Liver (tissue), 9 donors: ENCODE results near the gene WDR19. TPM values are rescaled to one million over a fixed set of nuclear protein-coding genes. Genes with fewer than 3 reads are reported as not detected.
"Not testable (repeated sequence)": the region's sequence is repeated elsewhere in the genome, so short reads cannot be mapped to it uniquely, and the experiment has no call there.

Source experiments
- DNase-seq: peaks from one replicate; pipeline ENCODE4 v3.0.0-alpha.2; 2017; ENCODE audit warnings: low spot score
- H3K27ac ChIP-seq, 2 donors: one replicate each; pipeline ENCODE4 v1.7.0; 2013; ENCODE audit warnings: inconsistent platforms in 2 of 2, low read length in 2 of 2, control low read depth in 1 of 2, low read depth in 1 of 2, mild to moderate bottlenecking in 1 of 2
- H3K27me3 ChIP-seq, 4 donors: one replicate each; pipeline versions ENCODE4 v1.6.1 to v1.7.0; 2013; ENCODE audit warnings: low read length in 3 of 4, inconsistent platforms in 1 of 4, mild to moderate bottlenecking in 1 of 4, moderate library complexity in 1 of 4; ENCODE audit not compliant: control insufficient read depth in 4 of 4, insufficient read depth in 4 of 4
- H3K36me3 ChIP-seq, 4 donors: one replicate each; pipeline versions ENCODE4 v1.6.1 to v1.7.0; 2013; ENCODE audit warnings: low read length in 3 of 4, mild to moderate bottlenecking in 3 of 4, low read depth in 1 of 4, moderate library complexity in 1 of 4; ENCODE audit not compliant: control insufficient read depth in 4 of 4, insufficient read depth in 3 of 4
- H3K4me1 ChIP-seq, 4 donors: one replicate each; pipeline versions ENCODE4 v1.6.1 to v1.7.0; 2013; ENCODE audit warnings: low read length in 3 of 4, mild to moderate bottlenecking in 3 of 4, moderate library complexity in 1 of 4; ENCODE audit not compliant: control insufficient read depth in 4 of 4, insufficient read depth in 4 of 4
- H3K4me3 ChIP-seq, 3 donors: one replicate each; pipeline versions ENCODE4 v1.6.1 to v1.7.0; 2013; ENCODE audit warnings: low read length in 3 of 3, control low read depth in 1 of 3, low read depth in 1 of 3, mild to moderate bottlenecking in 1 of 3
- H3K9ac ChIP-seq, 2 donors: one replicate each; pipeline ENCODE4 v1.7.0; 2013; ENCODE audit warnings: low read length in 2 of 2, mild to moderate bottlenecking in 2 of 2, moderate library complexity in 2 of 2, control low read depth in 1 of 2, low read depth in 1 of 2
- H3K9me3 ChIP-seq, 4 donors: one replicate each; pipeline versions ENCODE4 v1.6.1 to v1.7.0; 2013; ENCODE audit warnings: low read length in 3 of 4; ENCODE audit not compliant: control insufficient read depth in 4 of 4
- ATF3 ChIP-seq: IDR thresholded peaks from 2 replicates; pipeline ENCODE4 v1.6.1; 2016; ENCODE audit warnings: antibody characterized with exemption
- CTCF ChIP-seq: fragments of 150-350 bp; IDR thresholded peaks from 2 replicates; pipeline ENCODE4 v1.5.1; 2017; ENCODE audit warnings: improper control_type of control experiment, low read depth, low read length; ENCODE audit not compliant: missing input control
- EGR1 ChIP-seq, 2 donors: IDR thresholded peaks; 2 replicates each; pipeline ENCODE4 v1.6.1; 2016 to 2018; ENCODE audit warnings: antibody characterized with exemption in 2 of 2, low read depth in 2 of 2
- FOXA1 ChIP-seq: IDR thresholded peaks from 2 replicates; pipeline ENCODE4 v1.6.1; 2016; ENCODE audit warnings: antibody characterized with exemption
- FOXA2 ChIP-seq: IDR thresholded peaks from 2 replicates; pipeline ENCODE4 v1.6.1; 2016; ENCODE audit warnings: antibody characterized with exemption
- GABPA ChIP-seq, 2 donors: IDR thresholded peaks in 1 of 2; conservative IDR thresholded peaks in 1 of 2; 2 replicates each; pipeline ENCODE4 v1.6.1; 2016; ENCODE audit warnings: antibody characterized with exemption in 2 of 2, mild to moderate bottlenecking in 1 of 2, moderate library complexity in 1 of 2
- HNF4A ChIP-seq, 2 donors: conservative IDR thresholded peaks; 2 replicates each; pipeline ENCODE4 v1.6.1; 2016; ENCODE audit warnings: antibody characterized with exemption in 2 of 2, mild to moderate bottlenecking in 2 of 2
- HNF4G ChIP-seq: IDR thresholded peaks from 2 replicates; pipeline ENCODE4 v1.6.1; 2016; ENCODE audit warnings: antibody characterized with exemption
- JUND ChIP-seq, 2 donors: IDR thresholded peaks; 2 replicates each; pipeline ENCODE4 v1.6.1; 2016; ENCODE audit warnings: antibody characterized with exemption in 2 of 2
- MAX ChIP-seq: IDR thresholded peaks from 2 replicates; pipeline ENCODE4 v1.6.1; 2016; ENCODE audit warnings: antibody characterized with exemption
- NR2F2 ChIP-seq: IDR thresholded peaks from 2 replicates; pipeline ENCODE4 v1.6.1; 2016; ENCODE audit warnings: antibody characterized with exemption
- RAD21 ChIP-seq, 2 donors: IDR thresholded peaks; 2 replicates each; pipeline ENCODE4 v1.6.1; 2016; ENCODE audit warnings: antibody characterized with exemption in 2 of 2, mild to moderate bottlenecking in 2 of 2
- RXRA ChIP-seq, 2 donors: IDR thresholded peaks; 2 replicates each; pipeline ENCODE4 v1.6.1; 2017 to 2018; ENCODE audit warnings: antibody characterized with exemption in 2 of 2, mild to moderate bottlenecking in 1 of 2
- SP1 ChIP-seq: IDR thresholded peaks from 2 replicates; pipeline ENCODE4 v1.6.1; 2018; ENCODE audit warnings: antibody characterized with exemption, mild to moderate bottlenecking
- TAF1 ChIP-seq: conservative IDR thresholded peaks from 2 replicates; pipeline ENCODE4 v1.6.1; 2016; ENCODE audit warnings: antibody characterized with exemption, mild to moderate bottlenecking
- YY1 ChIP-seq: IDR thresholded peaks from 2 replicates; pipeline ENCODE4 v1.6.1; 2016; ENCODE audit warnings: antibody characterized with exemption, mild to moderate bottlenecking
- WGBS: extraction: QIAGEN DNeasy Blood & Tissue Kit; methylation state at CpG from one replicate; pipeline ENCODE4 v1.1.7; 2013; 5-methylcytosine and 5-hydroxymethylcytosine counted together
- polyA plus RNA-seq, 2 donors: library from polyadenylated mRNA; stranded (reverse) in 1 of 2; unstranded in 1 of 2; fragments of 200-250 nt in 1 of 2; fragments of >200 nt in 1 of 2; fragmentation: Nextera tagmentation in 1 of 2; extraction: Ambion mirVana in 1 of 2; gene quantifications; one replicate each; pipeline versions ENCODE4 v1.2.1 to v1.2.3, GENCODE V29; 2013 to 2015
- total RNA-seq, 2 donors: library from RNA; depleted of rRNA; stranded (reverse); fragments of >200 nt; gene quantifications; one replicate each; pipeline ENCODE4 v1.2.3, GENCODE V29; 2014
- TF ChIP-seq, protein P1 (sequence below): IDR thresholded peaks from 2 replicates; pipeline ENCODE4 v1.6.1; 2016; ENCODE audit warnings: antibody characterized with exemption, mild to moderate bottlenecking
- donor health status: healthy.
- donor health status: healthy.
- donor health status: healthy.
- donor health status: healthy.
- donor health status: healthy.

Gene WDR19
- total and polyA plus RNA-seq, 4 donors = 9.5 to 34.3 (median 17.7) TPM

DNA sequence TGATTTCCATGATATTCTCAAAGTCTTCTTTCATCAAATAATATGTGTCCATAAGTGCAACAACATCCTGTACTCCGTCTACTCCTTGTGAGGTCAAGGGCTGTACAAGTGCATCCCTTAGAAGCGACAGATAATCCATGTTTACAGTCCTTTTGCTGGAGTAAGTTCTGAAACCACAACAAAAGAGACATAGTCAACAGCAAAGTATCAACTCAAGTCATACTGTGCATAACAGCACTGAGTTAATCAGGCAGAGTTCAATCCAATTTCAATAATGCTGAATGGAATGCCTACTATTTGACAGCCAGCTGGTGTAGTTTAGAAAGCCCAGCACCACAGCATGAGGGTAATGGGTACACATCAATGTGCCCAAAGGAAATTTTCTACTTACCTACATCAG, 109.4 kb downstream of the WDR19 start:
- no peak for DNase-seq
- Histone ChIP-seq H3K4me3 (no peak overlapping the region), H3K9me3 (no peaks in the 10 kb centered on the region), H3K9ac (no peak overlapping the region), H3K27me3 (no peaks in the 10 kb centered on the region), H3K27ac (no peak overlapping the region), H3K4me1 (no peaks in the 10 kb centered on the region), H3K36me3 (peaks cover 8 to 59% (median 53%) of the 10 kb centered on the region in 4 donors)
- 97% methylated on average over 2 of the region's 2 CpGs for WGBS
- TF ChIP-seq TAF1 (no peak), RXRA (IDR thresholded peaks at IDR 0.05) (no peak), FOXA2 (no peak), MAX (no peak), RAD21 (IDR thresholded peaks at IDR 0.05) (no peak), HNF4G (no peak), SP1 (no peak), EGR1 (IDR thresholded peaks at IDR 0.05; ENCODE audit: low read depth in 2 of 2) (no peak), JUND (IDR thresholded peaks at IDR 0.05) (no peak)

- not testable (repeated sequence) for H3K4me3 ChIP-seq, H3K27me3 ChIP-seq, H3K27ac ChIP-seq, H3K9me3 ChIP-seq, DNase-seq, H3K9ac ChIP-seq, H3K4me1 ChIP-seq
- H3K36me3 ChIP-seq = peaks cover 8 to 55% (median 49%) of the 10 kb centered on the region in 4 donors
- WGBS = 98% methylated on average over 5 of the region's 5 CpGs
Observed at GRCh38 chr4:39292433-39292832, 110.1 kb downstream of the WDR19 start.

GRCh38 chr4:39295784-39296183, 113.5 kb downstream of the WDR19 start:
- Histone ChIP-seq H3K27me3 (no peaks in the 10 kb centered on the region), H3K9me3 (no peaks in the 10 kb centered on the region), H3K4me1 (no peaks in the 10 kb centered on the region), H3K27ac (no peak overlapping the region), H3K9ac (no peak overlapping the region), H3K36me3 (peaks cover 9 to 49% (median 38%) of the 10 kb centered on the region in 4 donors), H3K4me3 (no peak overlapping the region)
- TF ChIP-seq MAX (no peak), ATF3 (no peak), CTCF (no peak), TAF1 (no peak), FOXA1 (no peak), RAD21 (IDR thresholded peaks at IDR 0.05) (no peak), GABPA (IDR thresholded peaks at IDR 0.05 in 1 of 2, conservative IDR thresholded peaks at IDR 0.05 in 1 of 2) (no peak), HNF4G (no peak), SP1 (no peak), YY1 (no peak), EGR1 (IDR thresholded peaks at IDR 0.05; ENCODE audit: low read depth in 2 of 2) (no peak), FOXA2 (no peak), JUND (IDR thresholded peaks at IDR 0.05) (no peak), NR2F2 (no peak), HNF4A (conservative IDR thresholded peaks at IDR 0.05) (no peak), RXRA (IDR thresholded peaks at IDR 0.05) (no peak)
- TF ChIP-seq, protein P1, sequence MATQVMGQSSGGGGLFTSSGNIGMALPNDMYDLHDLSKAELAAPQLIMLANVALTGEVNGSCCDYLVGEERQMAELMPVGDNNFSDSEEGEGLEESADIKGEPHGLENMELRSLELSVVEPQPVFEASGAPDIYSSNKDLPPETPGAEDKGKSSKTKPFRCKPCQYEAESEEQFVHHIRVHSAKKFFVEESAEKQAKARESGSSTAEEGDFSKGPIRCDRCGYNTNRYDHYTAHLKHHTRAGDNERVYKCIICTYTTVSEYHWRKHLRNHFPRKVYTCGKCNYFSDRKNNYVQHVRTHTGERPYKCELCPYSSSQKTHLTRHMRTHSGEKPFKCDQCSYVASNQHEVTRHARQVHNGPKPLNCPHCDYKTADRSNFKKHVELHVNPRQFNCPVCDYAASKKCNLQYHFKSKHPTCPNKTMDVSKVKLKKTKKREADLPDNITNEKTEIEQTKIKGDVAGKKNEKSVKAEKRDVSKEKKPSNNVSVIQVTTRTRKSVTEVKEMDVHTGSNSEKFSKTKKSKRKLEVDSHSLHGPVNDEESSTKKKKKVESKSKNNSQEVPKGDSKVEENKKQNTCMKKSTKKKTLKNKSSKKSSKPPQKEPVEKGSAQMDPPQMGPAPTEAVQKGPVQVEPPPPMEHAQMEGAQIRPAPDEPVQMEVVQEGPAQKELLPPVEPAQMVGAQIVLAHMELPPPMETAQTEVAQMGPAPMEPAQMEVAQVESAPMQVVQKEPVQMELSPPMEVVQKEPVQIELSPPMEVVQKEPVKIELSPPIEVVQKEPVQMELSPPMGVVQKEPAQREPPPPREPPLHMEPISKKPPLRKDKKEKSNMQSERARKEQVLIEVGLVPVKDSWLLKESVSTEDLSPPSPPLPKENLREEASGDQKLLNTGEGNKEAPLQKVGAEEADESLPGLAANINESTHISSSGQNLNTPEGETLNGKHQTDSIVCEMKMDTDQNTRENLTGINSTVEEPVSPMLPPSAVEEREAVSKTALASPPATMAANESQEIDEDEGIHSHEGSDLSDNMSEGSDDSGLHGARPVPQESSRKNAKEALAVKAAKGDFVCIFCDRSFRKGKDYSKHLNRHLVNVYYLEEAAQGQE = no peak
- WGBS = 98% methylated on average over 8 of the region's 8 CpGs
- no peak for DNase-seq
